Measurements from ENCODE around the gene ZNF182.
"Not testable (repeated sequence)": the region's sequence is repeated elsewhere in the genome, so short reads cannot be mapped to it uniquely, and the experiment has no call there.

The ZNF182 gene

GRCh38 chrX:48003758-48004457, at the start of gene ZNF182:
Gene ZNF182, minus strand, starts transcription at chrX:48003989. Its CDS starts 1,380 bp downstream, at chrX:48002609.
- TF ChIP-seq CTCF (IDR thresholded peaks at IDR 0.05; ENCODE audit: low read depth, low read length, missing control alignments): no peak
- in situ Hi-C loops (cut with HindIII; ENCODE audit: low sequenced_read_pairs): no loop called here
- DNase-seq (ENCODE audit: low read depth): peak; percentile 66
- peak within 1 kb of the TSS; percentile 76 for H3K4me3 ChIP-seq (ENCODE audit: low read depth, low read length)

GRCh38 chrX:48046846-48047245, 43.1 kb upstream of the ZNF182 start:
- in situ Hi-C loops (cut with HindIII; ENCODE audit: low sequenced_read_pairs): no loop called here
- no peak for TF ChIP-seq CTCF (IDR thresholded peaks at IDR 0.05; ENCODE audit: low read depth, low read length, missing control alignments)
- DNase-seq (ENCODE audit: low read depth): no peak
- no peak overlapping the region for H3K4me3 ChIP-seq (ENCODE audit: low read depth, low read length)

GRCh38 chrX:48045410-48046311, 41.9 kb upstream of the ZNF182 start:
- no peak overlapping the region for H3K4me3 ChIP-seq (ENCODE audit: low read depth, low read length)
- in situ Hi-C loops (cut with HindIII; ENCODE audit: low sequenced_read_pairs): no loop called here
- no peak for TF ChIP-seq CTCF (IDR thresholded peaks at IDR 0.05; ENCODE audit: low read depth, low read length, missing control alignments)
- no peak for DNase-seq (ENCODE audit: low read depth)

GRCh38 chrX:48043056-48043455, 39.3 kb upstream of the ZNF182 start:
- no peak for TF ChIP-seq CTCF (IDR thresholded peaks at IDR 0.05; ENCODE audit: low read depth, low read length, missing control alignments)
- H3K4me3 ChIP-seq (ENCODE audit: low read depth, low read length): no peak overlapping the region
- in situ Hi-C loops (cut with HindIII; ENCODE audit: low sequenced_read_pairs): no loop called here
- no peak for DNase-seq (ENCODE audit: low read depth)

GRCh38 chrX:48035891-48036290, 32.1 kb upstream of the ZNF182 start:
- TF ChIP-seq CTCF (IDR thresholded peaks at IDR 0.05; ENCODE audit: low read depth, low read length, missing control alignments): no peak
- DNase-seq (ENCODE audit: low read depth): no peak
- in situ Hi-C loops (cut with HindIII; ENCODE audit: low sequenced_read_pairs): no loop called here
- H3K4me3 ChIP-seq (ENCODE audit: low read depth, low read length): no peak overlapping the region

- DNase-seq (ENCODE audit: low read depth); H3K4me3 ChIP-seq (ENCODE audit: low read depth, low read length); in situ Hi-C loops (cut with HindIII; ENCODE audit: low sequenced_read_pairs): not testable (repeated sequence)
Measured at GRCh38 chrX:48030641-48031173, 26.9 kb upstream of the ZNF182 start.
